Bladder microvascular endothelial cell (primary cell): ENCODE data around the gene GLT8D2. TPM values are rescaled to one million over a fixed set of nuclear protein-coding genes. Genes with fewer than 3 reads are reported as not detected.

Experiments
- total RNA-seq: library from RNA; depleted of rRNA; stranded (reverse); fragments of >200 nt; gene quantifications from 2 replicates; pipeline ENCODE4 v1.2.3, GENCODE V29; 2014

GLT8D2 gene, protein sequence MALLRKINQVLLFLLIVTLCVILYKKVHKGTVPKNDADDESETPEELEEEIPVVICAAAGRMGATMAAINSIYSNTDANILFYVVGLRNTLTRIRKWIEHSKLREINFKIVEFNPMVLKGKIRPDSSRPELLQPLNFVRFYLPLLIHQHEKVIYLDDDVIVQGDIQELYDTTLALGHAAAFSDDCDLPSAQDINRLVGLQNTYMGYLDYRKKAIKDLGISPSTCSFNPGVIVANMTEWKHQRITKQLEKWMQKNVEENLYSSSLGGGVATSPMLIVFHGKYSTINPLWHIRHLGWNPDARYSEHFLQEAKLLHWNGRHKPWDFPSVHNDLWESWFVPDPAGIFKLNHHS
- 0.32 and 1.4 TPM in 2 replicates for total RNA-seq

DNA sequence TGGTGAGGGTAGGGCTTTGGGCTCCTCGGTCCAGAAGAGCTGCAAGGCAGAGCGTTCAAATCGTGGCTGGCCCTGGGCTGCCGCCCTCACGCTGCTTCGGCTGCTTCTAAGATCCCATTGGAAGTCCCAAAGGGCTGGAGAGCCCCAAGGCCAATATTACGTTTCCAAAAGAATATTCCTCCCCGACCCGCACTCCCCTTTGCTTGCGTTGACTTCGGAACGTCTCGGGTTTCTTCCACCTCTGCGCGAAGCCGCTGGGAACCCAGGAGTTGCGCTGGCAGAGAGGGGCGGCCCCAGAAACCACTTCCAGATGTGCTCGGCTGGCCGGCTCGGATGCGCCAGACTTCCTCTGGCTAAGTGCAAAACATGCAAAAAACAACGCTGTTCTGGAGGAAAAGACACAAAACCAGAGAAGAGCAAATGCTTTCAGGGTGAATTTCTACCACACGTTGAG, at the start of gene GLT8D2:
Gene GLT8D2 (minus strand): TSS at position 285 of the 454 bp plus-strand sequence. CDS start 30,539 bp downstream, outside the sequence.

DNA sequence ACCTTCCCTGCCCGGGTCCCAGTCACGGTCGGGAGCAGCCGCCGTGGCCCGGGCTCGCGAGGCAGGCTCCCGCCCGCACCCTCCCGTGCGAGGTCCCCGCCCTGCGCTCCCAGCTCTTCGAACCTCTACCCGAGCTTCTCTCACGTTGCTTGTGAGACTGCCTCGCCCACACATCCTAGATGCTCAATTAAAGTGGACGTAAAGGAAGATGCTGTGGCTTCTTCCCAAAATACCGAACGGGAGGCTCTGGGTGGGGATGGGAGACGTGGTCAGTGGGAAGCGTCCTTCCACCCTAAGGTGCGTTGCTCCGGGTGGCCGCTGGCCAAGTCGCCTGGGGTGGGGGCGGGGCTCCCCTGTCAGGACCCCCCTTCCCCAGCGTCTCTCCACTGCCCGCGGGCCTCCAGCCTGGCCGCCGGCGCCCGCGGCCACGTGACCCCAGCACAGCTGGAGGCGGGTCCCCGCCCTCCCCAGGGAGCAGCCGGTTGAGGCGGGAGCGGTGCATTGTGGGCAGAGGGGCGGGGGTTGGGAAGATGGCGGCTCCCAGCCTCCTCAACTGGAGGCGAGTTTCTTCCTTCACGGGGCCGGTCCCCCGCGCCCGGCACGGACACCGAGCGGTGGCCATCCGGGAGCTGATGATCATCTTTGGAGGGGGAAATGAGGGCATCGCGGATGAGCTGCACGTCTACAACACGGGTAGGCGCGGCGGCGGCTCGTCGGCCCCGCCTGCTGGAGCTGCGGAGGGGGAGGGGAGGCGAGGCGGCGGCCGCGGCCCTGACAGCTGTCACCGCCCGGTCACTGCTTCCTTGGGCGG, 14.2 kb upstream of the GLT8D2 start, which contains the start of gene HCFC2:
Gene HCFC2 (plus strand): TSS at position 501 of the 811 bp plus-strand sequence. CDS start 30 bp downstream, at position 531.

DNA sequence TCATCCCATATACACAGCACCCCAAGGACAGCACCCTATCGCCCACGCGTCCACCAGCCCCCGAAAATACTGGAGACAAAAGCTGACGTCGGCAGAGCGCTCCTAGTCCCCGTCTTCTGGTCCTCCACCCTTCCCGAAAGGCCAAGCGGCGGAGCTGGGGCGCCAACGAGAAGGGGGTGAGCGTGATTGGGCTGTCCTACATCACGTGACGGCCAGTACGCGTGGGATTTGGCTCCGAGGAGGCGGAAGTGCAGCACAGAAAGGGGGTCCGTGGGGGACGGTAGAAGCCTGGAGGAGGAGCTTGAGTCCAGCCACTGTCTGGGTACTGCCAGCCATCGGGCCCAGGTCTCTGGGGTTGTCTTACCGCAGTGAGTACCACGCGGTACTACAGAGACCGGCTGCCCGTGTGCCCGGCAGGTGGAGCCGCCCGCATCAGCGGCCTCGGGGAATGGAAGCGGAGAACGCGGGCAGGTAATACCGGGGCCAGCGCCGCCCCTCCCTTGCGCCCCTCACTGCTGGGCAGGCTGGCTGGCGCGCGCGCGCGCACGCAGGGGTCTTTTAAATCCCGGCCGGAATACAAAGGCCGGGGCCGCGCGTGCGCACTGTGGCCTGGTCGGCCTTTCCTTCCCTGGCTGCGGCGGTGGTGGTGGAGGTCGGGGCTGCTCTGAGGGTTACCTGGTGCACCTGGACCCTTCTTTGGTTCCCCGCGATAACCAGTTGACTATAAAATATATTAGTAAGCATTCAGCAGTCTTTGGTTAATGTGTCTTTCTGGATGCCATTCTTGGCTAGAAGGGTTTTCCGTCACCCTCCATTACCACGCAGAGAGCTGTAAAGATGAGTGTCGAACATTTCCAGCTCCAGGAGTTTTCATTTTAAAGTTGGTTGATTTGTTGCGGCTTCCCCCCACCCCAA, 84.1 kb downstream of the GLT8D2 start, which contains the start of gene TDG:
Gene TDG (plus strand): TSS at position 283 of the 915 bp plus-strand sequence. CDS start 166 bp downstream, at position 449.

Other genes with a start within 250 kb of the GLT8D2 start
- 1.3 and 6.8 TPM in 2 replicates for gene NT5DC3, start 209.0 kb downstream of the GLT8D2 start, total RNA-seq
- 582 and 1,178 TPM in 2 replicates for gene HSP90B1, start 119.8 kb downstream of the GLT8D2 start, total RNA-seq
- gene TDG, start 84.3 kb downstream of the GLT8D2 start, total RNA-seq = 19.8 and 41.0 TPM in 2 replicates
- gene HCFC2, start 14.3 kb upstream of the GLT8D2 start, total RNA-seq = 14.6 and 28.5 TPM in 2 replicates
- gene NFYB, start 88.0 kb upstream of the GLT8D2 start, total RNA-seq = 10.4 and 19.6 TPM in 2 replicates
- gene TXNRD1, start 165.6 kb upstream of the GLT8D2 start, total RNA-seq = 441 and 625 TPM in 2 replicates